B cell (primary cell): ENCODE results near the gene PRMT5. TPM values are rescaled to one million over a fixed set of nuclear protein-coding genes. Genes with fewer than 3 reads are reported as not detected.

Experiments used
- ATAC-seq: fragments of 200-7000 bp; cut with Tn5 transposase; one replicate; pipeline ENCODE4 v1.10.0; 2021; ENCODE audit warnings: low read depth, mild to moderate bottlenecking, moderate number of reproducible peaks, moderate library complexity
- CTCF ChIA-PET: fragments of 350-600 bp; sonication (Branson Sonifier 250); formaldehyde crosslinking; loops from one replicate; lab custom pipeline; 2021; ENCODE audit warnings: antibody characterized with exemption, inconsistent platforms; lab: Charles Lee
- POLR2A ChIA-PET: fragments of 350-600 bp; sonication (Branson Sonifier 250); formaldehyde crosslinking; loops from one replicate; lab custom pipeline; 2021; ENCODE audit warnings: antibody characterized with exemption; lab: Charles Lee
- DNase-seq: peaks from one replicate; pipeline ENCODE4 v3.0.0; 2013
- H2AFZ ChIP-seq: 2 replicates; pipeline ENCODE4 v1.6.1; 2012; ENCODE audit warnings: mild to moderate bottlenecking, low read depth, low read length; ENCODE audit not compliant: insufficient read depth, poor library complexity, severe bottlenecking
- H3K27ac ChIP-seq, 2 donors: 1 replicate in 1 of 2; 2 replicates in 1 of 2; pipeline ENCODE4 v1.5.1; 2012 to 2013; ENCODE audit warnings: low read length in 2 of 2, mild to moderate bottlenecking in 2 of 2, moderate library complexity in 1 of 2
- H3K27me3 ChIP-seq, 4 experiments: fragments of 200-600 bp in 1 of 4; sonication (generic) in 1 of 4; replicated peaks in 1 of 4; 1 replicate in 2 of 4; 2 replicates in 2 of 4; pipeline versions ENCODE4 v1.6.1 to v1.7.0; 2013 to 2016; ENCODE audit warnings: low read length in 3 of 4, mild to moderate bottlenecking in 2 of 4, mixed read lengths in 1 of 4, moderate library complexity in 1 of 4; ENCODE audit not compliant: insufficient read depth in 4 of 4, control insufficient read depth in 3 of 4; ENCODE audit errors: control extremely low read depth in 1 of 4
- H3K36me3 ChIP-seq, 2 experiments: replicated peaks in 1 of 2; 1 replicate in 1 of 2; 2 replicates in 1 of 2; pipeline versions ENCODE4 v1.6.1 to v1.7.1; 2013; ENCODE audit warnings: low read length in 1 of 2; ENCODE audit not compliant: insufficient read depth in 2 of 2, control insufficient read depth in 1 of 2; ENCODE audit errors: control extremely low read depth in 1 of 2, extremely low read depth in 1 of 2
- H3K4me1 ChIP-seq, 2 donors: fragments of 200-600 bp in 1 of 2; sonication (generic) in 1 of 2; 1 replicate in 1 of 2; 2 replicates in 1 of 2; pipeline versions ENCODE4 v1.5.1 to v1.6.1; 2013 to 2017; ENCODE audit warnings: low read length in 2 of 2; ENCODE audit not compliant: control insufficient read depth in 2 of 2, insufficient read depth in 2 of 2
- H3K4me2 ChIP-seq: replicated peaks from 2 replicates; pipeline ENCODE3; 2012; ENCODE audit warnings: mild to moderate bottlenecking, low read depth, low read length; ENCODE audit not compliant: poor library complexity, severe bottlenecking
- H3K4me3 ChIP-seq, 5 experiments: fragments of 200-600 bp in 1 of 5; sonication (generic) in 1 of 5; 1 replicate in 3 of 5; 2 replicates in 2 of 5; pipeline versions ENCODE4 v1.5.1 to v1.7.0; 2011 to 2016; ENCODE audit warnings: low read length in 4 of 5, mild to moderate bottlenecking in 4 of 5, low read depth in 2 of 5, control low read depth in 1 of 5, moderate library complexity in 1 of 5; ENCODE audit not compliant: insufficient read depth in 1 of 5; ENCODE audit errors: control extremely low read depth in 1 of 5, extremely low read depth in 1 of 5
- H3K79me2 ChIP-seq: fragments of 200-600 bp; sonication (generic); one replicate; pipeline ENCODE4 v1.6.0; 2016; ENCODE audit warnings: low read length; ENCODE audit not compliant: control insufficient read depth, insufficient read depth
- H3K9ac ChIP-seq: fragments of 200-600 bp; sonication (generic); 2 replicates; pipeline ENCODE4 v1.6.1; 2017; ENCODE audit warnings: mild to moderate bottlenecking, low read length, moderate library complexity
- H3K9me3 ChIP-seq, 3 donors: one replicate each; pipeline versions ENCODE4 v1.6.1 to v1.7.1; 2013; ENCODE audit warnings: low read length in 2 of 3; ENCODE audit not compliant: control insufficient read depth in 2 of 3, insufficient read depth in 1 of 3; ENCODE audit errors: control extremely low read depth in 1 of 3
- H4K20me1 ChIP-seq: 2 replicates; pipeline ENCODE4 v1.6.0; 2012; ENCODE audit warnings: mild to moderate bottlenecking, low read length; ENCODE audit not compliant: insufficient read depth, control insufficient read depth, poor library complexity, severe bottlenecking
- H3K27ac Mint-ChIP-seq: one replicate; pipeline ENCODE4 v1.8.0; 2021; ENCODE audit warnings: mixed read lengths
- H3K27me3 Mint-ChIP-seq: one replicate; pipeline ENCODE4 v1.8.0; 2021; ENCODE audit warnings: mixed read lengths
- H3K4me1 Mint-ChIP-seq: one replicate; pipeline ENCODE4 v1.8.0; 2021; ENCODE audit warnings: mixed read lengths
- H3K4me3 Mint-ChIP-seq: one replicate; pipeline ENCODE4 v1.8.0; 2021; ENCODE audit warnings: mixed read lengths
- H3K9me3 Mint-ChIP-seq: one replicate; pipeline ENCODE4 v1.8.0; 2022; ENCODE audit warnings: mixed read lengths; ENCODE audit not compliant: insufficient read depth
- EZH2 ChIP-seq: IDR thresholded peaks from 2 replicates; pipeline ENCODE4 v1.6.1; 2012; ENCODE audit warnings: borderline replicate concordance, low read depth, mild to moderate bottlenecking, moderate library complexity, low read length; ENCODE audit not compliant: insufficient read depth, poor library complexity, severe bottlenecking
- WGBS: methylation state at CpG from one replicate; pipeline ENCODE4 v1.1.5; 2013; ENCODE audit warnings: missing lambda C conversion rate; ENCODE audit not compliant: insufficient coverage; 5-methylcytosine and 5-hydroxymethylcytosine counted together
- intact Hi-C: fragments of 100-400 bp; cut with micrococcal nuclease; formaldehyde crosslinking; loops from one replicate; pipeline ENCODE4 v1.10.0; 2022
- polyA plus RNA-seq: library from polyadenylated mRNA; depleted of rRNA; stranded (reverse); fragments of >200 nt; gene quantifications from 2 replicates; pipeline ENCODE4 v1.2.3, GENCODE V29; 2012
- total RNA-seq, 2 donors: library from RNA; stranded (reverse); fragments of 120-200 nt in 1 of 2; gene quantifications; 1 replicate in 1 of 2; 2 replicates in 1 of 2; pipeline versions ENCODE4 v1.2.3 to v1.2.4, GENCODE V29; 2013 to 2022
- TF ChIP-seq, protein P1 (sequence below): fragments of 200-600 bp; IDR thresholded peaks from one replicate; pipeline ENCODE4 v1.8.0; 2022; ENCODE audit warnings: antibody characterized with exemption, mild to moderate bottlenecking

Gene PRMT5
- total and polyA plus RNA-seq, 2 donors (not counting 1 experiment from before 2014, with no cell fraction given): 38.8 to 50.4 TPM

DNA sequence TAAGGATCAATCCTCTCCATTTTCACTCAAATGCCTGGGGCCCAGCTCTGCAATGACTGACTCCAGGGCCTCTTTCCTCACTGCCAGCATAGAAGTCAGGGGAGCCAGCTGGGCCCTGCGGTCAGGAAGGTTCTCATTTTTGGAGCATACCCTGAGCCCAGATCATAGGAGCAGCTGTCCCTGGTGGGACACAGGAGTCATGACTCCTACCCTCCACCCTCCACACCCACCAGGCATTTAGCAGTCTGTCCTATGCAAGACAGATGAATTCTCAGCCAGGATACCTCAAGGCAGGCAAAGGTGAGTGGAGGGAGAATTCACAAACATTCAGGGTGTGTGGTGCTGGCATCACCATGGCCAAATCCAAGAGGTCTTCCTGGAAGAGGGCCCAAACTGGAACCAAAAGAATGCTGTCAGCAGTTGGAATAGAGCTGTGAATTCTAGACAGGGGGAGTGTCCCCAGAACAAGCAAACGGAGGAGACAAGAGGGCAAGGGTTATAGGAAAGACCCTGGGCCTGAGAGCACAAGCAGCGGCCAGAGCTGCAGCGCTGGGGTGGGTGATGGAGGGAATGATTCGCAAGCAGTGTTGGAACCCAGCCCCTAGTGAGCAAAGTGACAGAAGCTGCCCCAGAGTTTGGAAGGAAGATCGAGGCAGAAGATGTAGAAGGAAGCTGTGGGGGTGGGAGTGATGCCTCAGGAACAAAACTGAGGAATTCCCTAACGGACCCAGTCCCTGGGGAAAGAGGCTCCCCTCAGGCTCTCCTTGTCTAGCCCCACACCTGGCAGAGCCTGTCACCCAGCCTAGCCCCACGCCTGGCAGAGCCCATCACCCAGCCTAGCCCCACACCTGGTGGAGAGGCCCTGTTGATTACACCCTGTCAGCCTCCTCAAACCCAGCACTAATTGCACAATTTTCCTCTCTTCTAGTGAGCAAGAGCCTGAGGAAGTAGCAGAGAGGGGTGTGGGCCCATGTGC is 50.6 kb downstream of the PRMT5 start:
- Histone ChIP-seq H2AFZ (no peak overlapping the region), H3K4me3 (no peak overlapping the region), H3K79me2 (peaks cover 25% of the 10 kb centered on the region), H3K9me3 (no peaks in the 10 kb centered on the region), H3K27me3 (no peaks in the 10 kb centered on the region), H4K20me1 (peaks cover 35% of the 10 kb centered on the region), H3K4me1 (peaks cover 16 to 26% of the 10 kb centered on the region in 2 donors), H3K36me3 (peaks cover 2 to 62% of the 10 kb centered on the region in 2 experiments), H3K9ac (no peak overlapping the region), H3K27ac (no peak overlapping the region), H3K4me2 (no peak overlapping the region)
- no peak overlapping the region for H3K4me3 Mint-ChIP-seq
- intact Hi-C loops: no loop called here
- peak overlapping the region; percentile 43 for H3K27ac Mint-ChIP-seq
- no peaks in the 10 kb centered on the region for H3K27me3 Mint-ChIP-seq
- ChIA-PET CTCF (interaction anchor here (1.1 to 1.2 kb wide), 2 partner anchors 17 to 22 kb away, joined by 3 to 4 read pairs; no protein-coding TSS in a partner anchor), POLR2A (no interaction called here)
- TF ChIP-seq, protein P1, sequence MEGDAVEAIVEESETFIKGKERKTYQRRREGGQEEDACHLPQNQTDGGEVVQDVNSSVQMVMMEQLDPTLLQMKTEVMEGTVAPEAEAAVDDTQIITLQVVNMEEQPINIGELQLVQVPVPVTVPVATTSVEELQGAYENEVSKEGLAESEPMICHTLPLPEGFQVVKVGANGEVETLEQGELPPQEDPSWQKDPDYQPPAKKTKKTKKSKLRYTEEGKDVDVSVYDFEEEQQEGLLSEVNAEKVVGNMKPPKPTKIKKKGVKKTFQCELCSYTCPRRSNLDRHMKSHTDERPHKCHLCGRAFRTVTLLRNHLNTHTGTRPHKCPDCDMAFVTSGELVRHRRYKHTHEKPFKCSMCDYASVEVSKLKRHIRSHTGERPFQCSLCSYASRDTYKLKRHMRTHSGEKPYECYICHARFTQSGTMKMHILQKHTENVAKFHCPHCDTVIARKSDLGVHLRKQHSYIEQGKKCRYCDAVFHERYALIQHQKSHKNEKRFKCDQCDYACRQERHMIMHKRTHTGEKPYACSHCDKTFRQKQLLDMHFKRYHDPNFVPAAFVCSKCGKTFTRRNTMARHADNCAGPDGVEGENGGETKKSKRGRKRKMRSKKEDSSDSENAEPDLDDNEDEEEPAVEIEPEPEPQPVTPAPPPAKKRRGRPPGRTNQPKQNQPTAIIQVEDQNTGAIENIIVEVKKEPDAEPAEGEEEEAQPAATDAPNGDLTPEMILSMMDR: no peak
- TF ChIP-seq EZH2: no peak
- H3K4me1 Mint-ChIP-seq: peaks cover 37% of the 10 kb centered on the region
- WGBS: 98% methylated on average over 6 of the region's 8 CpGs
- DNase-seq (no peak), ATAC-seq (no peak)
- no peaks in the 10 kb centered on the region for H3K9me3 Mint-ChIP-seq

DNA sequence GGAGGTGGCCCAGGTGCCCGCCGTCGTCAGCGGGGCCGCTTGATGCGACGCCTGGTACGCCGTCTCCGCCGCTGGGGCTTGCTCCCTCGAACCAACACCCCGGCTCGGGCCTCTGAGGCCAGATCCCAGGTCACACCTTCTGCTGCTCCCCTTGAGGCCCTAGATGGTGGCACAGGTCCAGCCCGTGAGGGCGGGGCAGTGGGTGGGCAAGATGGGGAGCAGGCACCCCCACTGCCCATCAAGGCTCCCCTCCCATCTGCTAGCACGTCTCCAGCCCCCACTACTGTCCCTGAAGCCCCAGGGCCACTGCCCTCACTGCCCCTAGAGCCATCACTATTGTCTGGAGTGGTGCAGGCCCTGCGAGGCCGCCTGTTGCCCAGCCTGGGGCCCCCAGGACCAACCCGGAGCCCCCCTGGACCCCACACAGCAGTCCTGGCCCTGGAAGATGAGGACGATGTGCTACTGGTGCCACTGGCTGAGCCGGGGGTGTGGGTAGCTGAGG is 52.1 kb downstream of the PRMT5 start:
- ChIA-PET CTCF (interaction anchor here (1.1 to 7.9 kb wide), 3 partner anchors 23 to 42 kb away, joined by 3 to 111 read pairs (median 4); partner anchors contain the start of gene RBM23), POLR2A (no interaction called here)
- Mint-ChIP-seq H3K4me1 (peaks cover 32% of the 10 kb centered on the region), H3K27ac (no peak overlapping the region), H3K9me3 (no peaks in the 10 kb centered on the region), H3K4me3 (no peak overlapping the region), H3K27me3 (no peaks in the 10 kb centered on the region)
- DNase-seq (no peak), ATAC-seq (no peak)
- Histone ChIP-seq H4K20me1 (peaks cover 47% of the 10 kb centered on the region), H3K79me2 (peaks cover 40% of the 10 kb centered on the region), H3K9me3 (no peaks in the 10 kb centered on the region), H3K27me3 (no peaks in the 10 kb centered on the region), H3K4me3 (no peak overlapping the region), H3K36me3 (peaks cover 2 to 69% of the 10 kb centered on the region in 2 experiments), H3K9ac (no peak overlapping the region), H2AFZ (no peak overlapping the region), H3K4me2 (no peak overlapping the region), H3K27ac (no peak overlapping the region), H3K4me1 (peaks cover 9 to 19% of the 10 kb centered on the region in 2 donors)
- WGBS: 97% methylated on average over 20 of the region's 22 CpGs
- TF ChIP-seq EZH2: no peak
- TF ChIP-seq, protein P1: no peak
- intact Hi-C loops: no loop called here
